AG09319 (cell line): ENCODE measurements around the gene MSX1.

ENCODE experiments used
- DNase-seq: peaks from one replicate; pipeline ENCODE4 v3.0.0-alpha.2; 2010; ENCODE audit warnings: low read depth; ENCODE audit errors: extremely low read depth
- CTCF ChIP-seq: IDR thresholded peaks from 2 replicates; pipeline ENCODE4 v1.5.1; 2011; ENCODE audit warnings: low read depth, mild to moderate bottlenecking, inconsistent platforms, low read length, moderate library complexity

The MSX1 gene

GRCh38 chr4:4842476-4843441 is 16.7 kb upstream of the MSX1 start:
- no peak for DNase-seq
- TF ChIP-seq CTCF, result no peak

GRCh38 chr4:4843635-4844291 is 15.7 kb upstream of the MSX1 start:
- DNase-seq, result no peak
- TF ChIP-seq CTCF, result no peak

DNA sequence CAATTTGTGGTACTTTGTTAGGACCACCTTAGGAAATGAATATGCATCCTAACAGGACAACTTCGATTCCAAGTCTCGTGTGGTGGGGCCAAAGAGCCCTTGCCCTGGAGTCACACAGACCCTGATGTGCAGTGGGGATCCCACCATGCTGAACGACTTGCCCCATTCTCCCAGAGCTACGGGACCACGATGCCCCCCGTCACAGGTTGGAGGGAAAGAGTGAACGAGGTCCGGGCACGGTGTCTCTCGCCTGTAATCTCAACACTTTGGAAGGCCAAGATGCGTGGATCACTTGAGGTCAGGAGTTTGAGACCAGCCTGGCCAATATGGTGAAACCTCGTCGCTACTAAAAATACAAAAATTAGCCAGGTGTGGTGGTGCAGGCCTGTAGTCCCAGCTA is 14.4 kb upstream of the MSX1 start:
- no peak for DNase-seq

DNA sequence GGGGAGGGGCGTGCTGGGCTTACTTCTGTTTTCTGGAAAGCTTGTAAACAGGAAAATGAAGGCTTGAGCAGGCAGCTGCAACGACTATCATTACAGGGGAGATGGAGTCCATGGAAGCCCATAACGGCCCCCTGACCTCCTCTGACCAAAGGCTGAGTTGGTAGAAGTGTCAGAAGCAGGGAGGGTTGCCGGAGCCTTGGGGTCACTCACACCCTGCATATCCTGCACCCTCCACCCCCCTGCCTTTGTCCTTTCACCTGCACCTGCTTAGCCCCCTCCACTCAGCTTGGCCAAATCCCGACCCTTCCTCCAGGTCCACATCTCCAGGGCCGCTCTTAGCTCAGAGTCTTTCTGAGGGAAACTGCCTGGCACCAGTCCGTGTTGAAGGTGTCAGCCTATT is 12.5 kb upstream of the MSX1 start:
- no peak for TF ChIP-seq CTCF

More for the DNA sequence above, 14.4 kb upstream of the MSX1 start:
- TF ChIP-seq CTCF, result no peak

GRCh38 chr4:4848540-4848939 is 10.9 kb upstream of the MSX1 start:
- DNase-seq, result no peak
- TF ChIP-seq CTCF, result no peak

More for the DNA sequence above, 12.5 kb upstream of the MSX1 start:
- no peak for DNase-seq

DNA sequence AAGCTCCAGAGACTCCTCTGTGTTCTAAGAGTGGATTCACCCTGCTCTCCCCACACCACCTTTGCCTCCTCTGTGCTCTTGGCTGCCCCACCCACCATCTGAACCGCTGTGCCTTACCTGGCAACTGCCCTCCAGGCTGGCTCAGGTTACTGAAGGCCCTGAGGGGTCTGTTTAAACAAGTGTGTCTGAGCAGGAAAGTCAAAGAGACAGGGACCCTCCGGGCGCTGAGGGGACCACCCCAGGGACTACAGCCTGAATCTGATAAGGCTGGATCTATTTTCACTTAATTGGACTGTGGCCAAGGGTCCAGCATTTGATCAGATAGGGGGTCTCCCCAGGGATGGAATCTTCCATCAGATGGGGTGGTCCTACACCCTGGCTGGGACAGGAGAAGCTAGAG is 10.4 kb upstream of the MSX1 start:
- TF ChIP-seq CTCF, result no peak

More for the DNA sequence above, 10.4 kb upstream of the MSX1 start:
- no peak for DNase-seq
